K562 (cell line): ENCODE data around the gene POLR3G. TPM values are rescaled to one million over a fixed set of nuclear protein-coding genes. Genes with fewer than 3 reads are reported as not detected.

Source experiments
- ELF2 ChIP-seq: fragments of 250-450 bp; sonication (Bioruptor Pico); IDR thresholded peaks from 2 replicates; pipeline ENCODE4 v1.5.0; 2021; ENCODE audit warnings: mild to moderate bottlenecking
- GTF2E2 ChIP-seq: fragments of 200-800 bp; sonication (Bioruptor generic); IDR thresholded peaks from 2 replicates; pipeline ENCODE4 v1.6.1; 2016; ENCODE audit warnings: missing genetic modification characterization, missing compliant biosample characterization
- HNRNPLL ChIP-seq: fragments of 200-400 bp; formaldehyde crosslinking; IDR thresholded peaks from 2 replicates; pipeline ENCODE4 v1.6.1; 2017; ENCODE audit warnings: low read length, low read depth, mild to moderate bottlenecking; ENCODE audit not compliant: poor library complexity, severe bottlenecking
- SIN3A ChIP-seq, 2 experiments: fragments of 150-350 bp in 1 of 2; IDR thresholded peaks; 2 replicates each; pipeline ENCODE4 v1.6.1; 2011 to 2016; ENCODE audit warnings: borderline replicate concordance in 2 of 2, low read depth in 2 of 2, low read length in 2 of 2, mild to moderate bottlenecking in 2 of 2, moderate library complexity in 2 of 2; ENCODE audit not compliant: control insufficient read depth in 1 of 2
- SPI1 ChIP-seq: IDR thresholded peaks from 2 replicates; pipeline ENCODE4 v1.6.1; 2011; ENCODE audit warnings: low read depth, low read length, control low read depth, borderline replicate concordance
- polyA plus RNA-seq, 8 experiments: library from polyadenylated mRNA; depleted of rRNA in 4 of 8; stranded (reverse) in 5 of 8; unstranded in 3 of 8; fragments of >200 nt; fragmentation: Nextera tagmentation in 2 of 8; fragmentation: Illumina TruSeq in 1 of 8; extraction: Ambion mirVana in 2 of 8; extraction: Trizol in 1 of 8; gene quantifications; 2 replicates each; pipeline versions ENCODE4 v1.2.1 to v1.2.3, GENCODE V29; 2011 to 2014; ENCODE audit warnings: inconsistent platforms in 1 of 8, missing spikeins in 1 of 8
- total RNA-seq, 7 experiments: library from RNA; depleted of rRNA in 6 of 7; stranded (reverse); fragments of >200 nt in 6 of 7; fragmentation: Illumina TruSeq in 2 of 7; extraction: Trizol in 2 of 7; gene quantifications; 2 replicates each; pipeline versions ENCODE4 v1.2.1 to v1.2.3, GENCODE V29; 2011 to 2021; ENCODE audit warnings: low replicate concordance in 1 of 7
- TF ChIP-seq, protein P1 (sequence below): conservative IDR thresholded peaks from 2 replicates; pipeline ENCODE4 v1.6.1; 2011; ENCODE audit warnings: low read depth, mild to moderate bottlenecking, low read length; ENCODE audit not compliant: control insufficient read depth
- TF ChIP-seq, protein P2 (sequence below): fragments of 450-650 bp; formaldehyde crosslinking; IDR thresholded peaks from 2 replicates; pipeline ENCODE4 v1.4.0; 2020; ENCODE audit warnings: mild to moderate bottlenecking, moderate library complexity
- TF ChIP-seq, protein P3 (sequence below): fragments of 450-650 bp; IDR thresholded peaks from 2 replicates; pipeline ENCODE4 v1.6.1; 2017; ENCODE audit warnings: mild to moderate bottlenecking, moderate library complexity
- TF ChIP-seq, protein P4 (sequence below): sonication (generic); formaldehyde crosslinking; IDR thresholded peaks from 2 replicates; pipeline ENCODE4 v1.8.0; 2022; ENCODE audit warnings: mild to moderate bottlenecking, missing genetic modification reagents
- TF ChIP-seq, protein P5 (sequence below), 2 experiments: fragments of 450-650 bp in 1 of 2; sonication (generic) in 1 of 2; formaldehyde crosslinking in 1 of 2; IDR thresholded peaks in 1 of 2; conservative IDR thresholded peaks in 1 of 2; 2 replicates each; pipeline versions ENCODE4 v1.6.1 to v1.8.1; 2016 to 2023; ENCODE audit warnings: mild to moderate bottlenecking in 2 of 2, moderate library complexity in 2 of 2, inconsistent platforms in 1 of 2, missing genetic modification reagents in 1 of 2
- TF ChIP-seq, protein P6 (sequence below): fragments of 150-350 bp; IDR thresholded peaks from 2 replicates; pipeline ENCODE4 v1.6.1; 2014; ENCODE audit warnings: low read depth, mild to moderate bottlenecking, low read length, borderline replicate concordance
- TF ChIP-seq, protein P7 (sequence below): fragments of 450-650 bp; formaldehyde crosslinking; IDR thresholded peaks from 2 replicates; pipeline ENCODE4 v1.4.0; 2022; ENCODE audit warnings: missing genetic modification characterization

The POLR3G gene
- total and polyA plus RNA-seq, 9 of the 15 experiments (the other 6 are each of a cell fraction or from before 2014, with no cell fraction given): 39.0 to 111 (median 59.0) TPM

DNA sequence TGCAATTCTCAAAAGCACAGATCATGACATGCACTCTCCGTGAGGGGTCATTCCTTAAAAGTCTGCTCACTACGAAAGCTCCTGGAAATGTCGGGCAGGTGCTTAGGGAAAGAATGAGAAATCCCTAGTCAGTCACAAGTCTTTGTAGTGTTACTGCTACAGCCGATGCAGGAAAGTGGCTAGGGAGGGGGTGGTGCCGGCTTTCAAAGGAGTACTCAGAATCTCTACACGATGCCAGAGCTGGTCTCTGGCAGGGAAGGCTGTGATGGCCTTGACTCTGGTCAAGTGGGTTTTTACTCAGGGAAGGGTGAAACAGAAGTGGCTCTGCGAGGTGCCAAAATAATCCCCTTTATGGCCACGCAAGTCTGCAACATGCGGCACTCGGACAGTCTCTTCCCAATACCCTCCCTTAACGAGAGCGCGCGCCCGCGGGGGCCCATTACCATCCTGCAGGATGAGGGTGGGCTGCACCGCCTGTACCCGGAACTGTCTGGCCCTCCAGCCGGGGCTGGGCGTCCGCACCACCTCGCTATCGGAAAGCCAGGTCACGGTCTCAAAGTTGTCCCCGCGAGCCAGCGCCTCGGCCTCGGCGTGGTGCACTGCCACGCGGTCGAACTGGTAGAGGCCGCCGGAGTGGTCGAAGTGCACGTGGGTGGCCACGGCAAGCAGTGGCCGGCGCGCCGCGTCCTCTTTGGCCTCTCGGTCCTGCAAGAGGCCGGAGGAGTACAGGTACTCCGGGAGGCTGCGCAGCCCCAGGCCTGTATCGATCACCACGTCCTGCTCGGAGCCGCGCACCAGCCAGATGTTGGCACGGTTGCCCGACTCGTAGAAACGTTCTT, 1.0 kb upstream of the POLR3G start (continued):
- TF ChIP-seq, protein P1, sequence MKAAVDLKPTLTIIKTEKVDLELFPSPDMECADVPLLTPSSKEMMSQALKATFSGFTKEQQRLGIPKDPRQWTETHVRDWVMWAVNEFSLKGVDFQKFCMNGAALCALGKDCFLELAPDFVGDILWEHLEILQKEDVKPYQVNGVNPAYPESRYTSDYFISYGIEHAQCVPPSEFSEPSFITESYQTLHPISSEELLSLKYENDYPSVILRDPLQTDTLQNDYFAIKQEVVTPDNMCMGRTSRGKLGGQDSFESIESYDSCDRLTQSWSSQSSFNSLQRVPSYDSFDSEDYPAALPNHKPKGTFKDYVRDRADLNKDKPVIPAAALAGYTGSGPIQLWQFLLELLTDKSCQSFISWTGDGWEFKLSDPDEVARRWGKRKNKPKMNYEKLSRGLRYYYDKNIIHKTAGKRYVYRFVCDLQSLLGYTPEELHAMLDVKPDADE: no peak; the same call in 1 of the 2 replicates
- TF ChIP-seq, protein P2, sequence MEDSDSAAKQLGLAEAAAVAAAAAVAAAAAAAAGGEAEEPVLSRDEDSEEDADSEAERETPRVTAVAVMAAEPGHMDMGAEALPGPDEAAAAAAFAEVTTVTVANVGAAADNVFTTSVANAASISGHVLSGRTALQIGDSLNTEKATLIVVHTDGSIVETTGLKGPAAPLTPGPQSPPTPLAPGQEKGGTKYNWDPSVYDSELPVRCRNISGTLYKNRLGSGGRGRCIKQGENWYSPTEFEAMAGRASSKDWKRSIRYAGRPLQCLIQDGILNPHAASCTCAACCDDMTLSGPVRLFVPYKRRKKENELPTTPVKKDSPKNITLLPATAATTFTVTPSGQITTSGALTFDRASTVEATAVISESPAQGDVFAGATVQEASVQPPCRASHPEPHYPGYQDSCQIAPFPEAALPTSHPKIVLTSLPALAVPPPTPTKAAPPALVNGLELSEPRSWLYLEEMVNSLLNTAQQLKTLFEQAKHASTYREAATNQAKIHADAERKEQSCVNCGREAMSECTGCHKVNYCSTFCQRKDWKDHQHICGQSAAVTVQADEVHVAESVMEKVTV (CRISPR knock-in tag): no peak
- TF ChIP-seq, protein P3, sequence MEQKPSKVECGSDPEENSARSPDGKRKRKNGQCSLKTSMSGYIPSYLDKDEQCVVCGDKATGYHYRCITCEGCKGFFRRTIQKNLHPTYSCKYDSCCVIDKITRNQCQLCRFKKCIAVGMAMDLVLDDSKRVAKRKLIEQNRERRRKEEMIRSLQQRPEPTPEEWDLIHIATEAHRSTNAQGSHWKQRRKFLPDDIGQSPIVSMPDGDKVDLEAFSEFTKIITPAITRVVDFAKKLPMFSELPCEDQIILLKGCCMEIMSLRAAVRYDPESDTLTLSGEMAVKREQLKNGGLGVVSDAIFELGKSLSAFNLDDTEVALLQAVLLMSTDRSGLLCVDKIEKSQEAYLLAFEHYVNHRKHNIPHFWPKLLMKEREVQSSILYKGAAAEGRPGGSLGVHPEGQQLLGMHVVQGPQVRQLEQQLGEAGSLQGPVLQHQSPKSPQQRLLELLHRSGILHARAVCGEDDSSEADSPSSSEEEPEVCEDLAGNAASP: no peak
- TF ChIP-seq, protein P4, sequence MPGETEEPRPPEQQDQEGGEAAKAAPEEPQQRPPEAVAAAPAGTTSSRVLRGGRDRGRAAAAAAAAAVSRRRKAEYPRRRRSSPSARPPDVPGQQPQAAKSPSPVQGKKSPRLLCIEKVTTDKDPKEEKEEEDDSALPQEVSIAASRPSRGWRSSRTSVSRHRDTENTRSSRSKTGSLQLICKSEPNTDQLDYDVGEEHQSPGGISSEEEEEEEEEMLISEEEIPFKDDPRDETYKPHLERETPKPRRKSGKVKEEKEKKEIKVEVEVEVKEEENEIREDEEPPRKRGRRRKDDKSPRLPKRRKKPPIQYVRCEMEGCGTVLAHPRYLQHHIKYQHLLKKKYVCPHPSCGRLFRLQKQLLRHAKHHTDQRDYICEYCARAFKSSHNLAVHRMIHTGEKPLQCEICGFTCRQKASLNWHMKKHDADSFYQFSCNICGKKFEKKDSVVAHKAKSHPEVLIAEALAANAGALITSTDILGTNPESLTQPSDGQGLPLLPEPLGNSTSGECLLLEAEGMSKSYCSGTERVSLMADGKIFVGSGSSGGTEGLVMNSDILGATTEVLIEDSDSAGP (CRISPR knock-in tag): 0 out of 2 replicates have a peak, but pooled peaks have one; percentile 10
- TF ChIP-seq GTF2E2 (no peak), SIN3A (IDR thresholded peaks at IDR 0.05; ENCODE audit: borderline replicate concordance in 2 of 2, control insufficient read depth in 1 of 2, low read depth in 2 of 2, low read length in 2 of 2) (0 out of 4 replicates have a peak, but pooled peaks of 1 of the 2 experiments have one; percentile 32), ELF2 (CRISPR knock-in tag) (no peak), HNRNPLL (no peak), SPI1 (no peak)
- TF ChIP-seq, protein P5, sequence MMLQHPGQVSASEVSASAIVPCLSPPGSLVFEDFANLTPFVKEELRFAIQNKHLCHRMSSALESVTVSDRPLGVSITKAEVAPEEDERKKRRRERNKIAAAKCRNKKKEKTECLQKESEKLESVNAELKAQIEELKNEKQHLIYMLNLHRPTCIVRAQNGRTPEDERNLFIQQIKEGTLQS (IDR thresholded peaks at IDR 0.05): no peak
- TF ChIP-seq, protein P5 (CRISPR knock-in tag; conservative IDR thresholded peaks at IDR 0.05): no peak
- TF ChIP-seq, protein P6, sequence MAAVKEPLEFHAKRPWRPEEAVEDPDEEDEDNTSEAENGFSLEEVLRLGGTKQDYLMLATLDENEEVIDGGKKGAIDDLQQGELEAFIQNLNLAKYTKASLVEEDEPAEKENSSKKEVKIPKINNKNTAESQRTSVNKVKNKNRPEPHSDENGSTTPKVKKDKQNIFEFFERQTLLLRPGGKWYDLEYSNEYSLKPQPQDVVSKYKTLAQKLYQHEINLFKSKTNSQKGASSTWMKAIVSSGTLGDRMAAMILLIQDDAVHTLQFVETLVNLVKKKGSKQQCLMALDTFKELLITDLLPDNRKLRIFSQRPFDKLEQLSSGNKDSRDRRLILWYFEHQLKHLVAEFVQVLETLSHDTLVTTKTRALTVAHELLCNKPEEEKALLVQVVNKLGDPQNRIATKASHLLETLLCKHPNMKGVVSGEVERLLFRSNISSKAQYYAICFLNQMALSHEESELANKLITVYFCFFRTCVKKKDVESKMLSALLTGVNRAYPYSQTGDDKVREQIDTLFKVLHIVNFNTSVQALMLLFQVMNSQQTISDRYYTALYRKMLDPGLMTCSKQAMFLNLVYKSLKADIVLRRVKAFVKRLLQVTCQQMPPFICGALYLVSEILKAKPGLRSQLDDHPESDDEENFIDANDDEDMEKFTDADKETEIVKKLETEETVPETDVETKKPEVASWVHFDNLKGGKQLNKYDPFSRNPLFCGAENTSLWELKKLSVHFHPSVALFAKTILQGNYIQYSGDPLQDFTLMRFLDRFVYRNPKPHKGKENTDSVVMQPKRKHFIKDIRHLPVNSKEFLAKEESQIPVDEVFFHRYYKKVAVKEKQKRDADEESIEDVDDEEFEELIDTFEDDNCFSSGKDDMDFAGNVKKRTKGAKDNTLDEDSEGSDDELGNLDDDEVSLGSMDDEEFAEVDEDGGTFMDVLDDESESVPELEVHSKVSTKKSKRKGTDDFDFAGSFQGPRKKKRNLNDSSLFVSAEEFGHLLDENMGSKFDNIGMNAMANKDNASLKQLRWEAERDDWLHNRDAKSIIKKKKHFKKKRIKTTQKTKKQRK: no peak
- TF ChIP-seq, protein P7, sequence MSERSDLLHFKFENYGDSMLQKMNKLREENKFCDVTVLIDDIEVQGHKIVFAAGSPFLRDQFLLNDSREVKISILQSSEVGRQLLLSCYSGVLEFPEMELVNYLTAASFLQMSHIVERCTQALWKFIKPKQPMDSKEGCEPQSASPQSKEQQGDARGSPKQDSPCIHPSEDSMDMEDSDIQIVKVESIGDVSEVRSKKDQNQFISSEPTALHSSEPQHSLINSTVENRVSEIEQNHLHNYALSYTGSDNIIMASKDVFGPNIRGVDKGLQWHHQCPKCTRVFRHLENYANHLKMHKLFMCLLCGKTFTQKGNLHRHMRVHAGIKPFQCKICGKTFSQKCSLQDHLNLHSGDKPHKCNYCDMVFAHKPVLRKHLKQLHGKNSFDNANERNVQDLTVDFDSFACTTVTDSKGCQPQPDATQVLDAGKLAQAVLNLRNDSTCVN (CRISPR knock-in tag): no peak
